GM19455 (cell line): ENCODE measurements around the gene ZNF599.
A peak's percentile ranks its signal among the peaks of the same experiment; 100 is the strongest.

ENCODE experiments used
- ATAC-seq: cut with Tn5 transposase; IDR thresholded peaks from one replicate; pipeline ENCODE4 v1.9.1; 2021; ENCODE audit not compliant: unreplicated experiment

ZNF599 gene

GRCh38 chr19:34744896-34745690 lies 27.9 kb downstream of the ZNF599 start:
- ATAC-seq: no peak

GRCh38 chr19:34734537-34735103 lies 38.4 kb downstream of the ZNF599 start:
- ATAC-seq: no peak

DNA sequence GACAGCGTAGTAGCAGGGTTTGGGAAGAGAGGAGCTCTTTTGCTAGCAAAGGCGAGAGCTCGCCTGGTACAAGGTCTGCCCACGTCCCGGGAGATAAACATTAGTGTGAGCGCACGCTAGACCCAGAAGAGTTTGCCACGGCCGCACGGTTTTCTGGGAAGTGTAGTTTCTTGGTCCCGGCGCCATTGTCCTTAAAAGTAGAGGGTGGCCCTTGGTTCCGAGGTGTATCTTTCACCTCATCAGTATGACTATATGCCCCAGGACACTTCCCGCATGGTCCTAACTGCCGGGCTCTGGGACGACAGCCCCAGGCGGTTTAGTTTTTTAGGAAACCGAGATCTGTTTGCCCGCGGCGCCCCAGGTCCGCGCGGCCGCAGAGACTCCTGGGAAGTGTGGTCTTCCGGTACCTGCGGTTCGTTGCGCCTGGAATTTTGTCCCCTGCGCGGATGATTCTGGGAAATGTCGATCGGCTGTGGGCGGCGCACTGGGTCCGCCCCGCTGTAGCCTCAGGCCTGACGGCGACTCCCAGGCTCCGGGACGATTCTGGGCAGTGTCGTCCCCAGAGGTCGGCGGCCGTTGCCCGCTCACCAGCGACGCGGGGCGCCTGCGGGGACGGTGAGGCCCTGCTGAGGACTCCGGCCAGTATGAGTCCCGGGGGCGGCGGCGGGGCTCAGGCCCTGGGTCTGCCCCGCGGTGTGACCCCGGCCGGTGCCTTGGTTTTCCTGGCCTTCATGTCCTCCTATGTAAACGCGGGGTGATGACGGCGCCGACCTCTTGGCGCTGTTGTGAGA lies 39.1 kb downstream of the ZNF599 start, which contains the start of gene ZNF181:
Gene ZNF181 (plus strand): TSS at position 498 of the 791 bp plus-strand sequence. CDS start 795 bp downstream, outside the sequence.
- peak; percentile 67 for ATAC-seq

- ATAC-seq: peak; percentile 19
Observed at GRCh38 chr19:34733266-34733745, 39.7 kb downstream of the ZNF599 start.

GRCh38 chr19:34732612-34733211 lies 40.3 kb downstream of the ZNF599 start:
- no peak for ATAC-seq

- no peak for ATAC-seq
Observed at GRCh38 chr19:34731964-34732363, 41.1 kb downstream of the ZNF599 start.

DNA sequence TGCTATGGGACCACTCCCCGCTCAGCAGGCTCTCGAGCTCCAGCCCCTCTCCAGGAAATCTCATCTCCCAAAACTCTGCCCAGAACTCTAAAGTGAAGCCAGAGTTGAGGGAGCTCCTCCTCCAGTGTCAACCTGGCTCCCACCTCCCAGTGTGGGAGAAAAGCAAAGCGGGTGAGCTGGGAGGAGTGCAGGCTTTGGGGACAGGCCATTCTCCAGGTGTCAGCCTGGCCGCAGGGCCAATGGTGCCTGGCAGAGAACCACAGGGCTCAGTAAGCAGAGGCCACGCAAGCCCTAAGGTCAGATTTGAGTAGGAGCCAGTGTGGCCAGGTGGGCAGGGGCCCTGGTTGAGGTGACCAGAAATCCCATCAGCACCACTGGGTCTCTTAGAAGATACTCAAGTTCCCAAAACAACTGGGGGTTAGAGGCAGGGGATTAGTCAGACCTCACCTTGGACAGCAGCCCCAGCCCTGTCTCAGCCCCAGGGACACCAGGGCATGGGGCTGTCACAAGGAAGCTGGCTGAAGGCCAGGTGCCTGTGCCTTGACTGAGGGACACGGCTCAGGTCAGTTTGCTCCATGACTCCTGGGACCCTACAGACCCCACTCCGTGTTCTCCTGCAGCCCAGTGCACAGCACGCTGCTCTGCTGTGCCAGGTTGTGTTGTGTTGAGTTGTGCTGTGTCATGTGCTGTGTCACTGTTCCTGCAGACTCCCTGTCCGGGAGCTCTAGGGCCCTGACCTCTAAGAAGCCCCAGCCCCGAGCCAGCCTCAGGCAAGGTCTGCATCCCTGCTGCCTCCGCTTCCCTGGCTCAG lies 41.8 kb downstream of the ZNF599 start:
- ATAC-seq: no peak

DNA sequence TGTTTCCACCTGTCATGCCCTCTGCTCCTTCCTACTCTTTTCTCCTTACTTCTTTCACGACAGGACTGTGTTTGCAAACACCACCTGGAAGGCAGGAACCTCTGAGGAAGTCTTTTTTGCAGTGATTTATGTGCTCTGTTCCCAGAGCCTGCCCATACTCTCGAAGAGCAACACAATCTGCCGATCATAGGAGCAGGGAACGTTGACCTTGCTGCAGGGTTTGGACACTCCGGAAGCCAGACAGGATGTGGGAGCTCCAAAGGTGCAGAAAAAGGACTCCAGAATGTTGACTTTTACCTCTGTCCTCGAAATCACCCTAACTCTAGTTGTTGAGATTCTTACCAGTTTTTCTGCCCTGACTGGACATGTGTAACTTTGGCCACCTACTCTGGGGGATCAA lies 47.6 kb downstream of the ZNF599 start:
- no peak for ATAC-seq

DNA sequence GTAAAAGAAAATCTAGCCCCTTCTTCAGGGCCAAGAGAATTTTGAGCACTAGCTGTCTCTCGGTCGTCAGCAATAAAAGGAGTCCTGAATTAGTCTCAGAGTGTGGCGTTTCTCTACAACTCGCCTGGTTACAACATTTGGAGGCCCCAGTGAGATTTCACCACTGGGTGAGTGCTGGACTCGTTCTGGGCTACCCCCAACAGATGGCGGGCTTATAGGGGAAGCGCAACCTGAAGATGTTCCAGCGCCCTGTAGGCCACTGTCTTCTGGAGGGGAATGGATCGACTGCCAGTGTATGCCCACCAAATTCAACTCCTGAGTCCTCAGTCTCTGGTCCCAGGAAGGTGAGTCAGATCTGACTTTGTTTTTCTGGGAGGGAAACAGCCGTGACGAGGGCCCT lies 50.7 kb downstream of the ZNF599 start:
- ATAC-seq: no peak

- ATAC-seq: no peak
Observed at GRCh38 chr19:34715357-34715756, 57.7 kb downstream of the ZNF599 start.

GRCh38 chr19:34713262-34713637 lies 59.8 kb downstream of the ZNF599 start:
- no peak for ATAC-seq

GRCh38 chr19:34712395-34713261 lies 60.4 kb downstream of the ZNF599 start:
- no peak for ATAC-seq

DNA sequence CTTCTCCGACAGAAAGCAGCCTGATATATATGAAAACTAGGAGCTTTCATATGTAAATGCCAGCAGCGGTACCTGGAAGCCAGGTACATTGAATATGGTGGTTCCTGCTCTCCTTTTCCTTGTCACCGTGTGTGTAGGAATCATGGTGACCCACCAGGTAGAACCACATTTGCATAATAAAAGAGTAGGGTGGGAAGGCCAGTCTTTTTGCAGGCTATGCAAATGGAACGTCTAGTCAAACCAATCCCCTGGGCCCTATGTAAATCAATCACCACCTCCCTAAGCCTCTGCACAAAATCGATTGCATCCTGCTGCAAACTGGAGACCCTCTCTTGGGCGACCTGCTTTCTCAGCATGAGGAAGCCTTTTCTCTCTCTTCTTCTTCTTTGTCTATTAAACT lies 61.1 kb downstream of the ZNF599 start:
- ATAC-seq: no peak
